GM21367 (cell line): Measurements from ENCODE around the gene CCR5.
"Not testable (repeated sequence)": the region's sequence is repeated elsewhere in the genome, so short reads cannot be mapped to it uniquely, and the experiment has no call there.

Source experiments
- ATAC-seq: cut with Tn5 transposase; IDR thresholded peaks from one replicate; pipeline ENCODE4 v1.9.1; 2021; ENCODE audit not compliant: unreplicated experiment

Gene CCR5

DNA sequence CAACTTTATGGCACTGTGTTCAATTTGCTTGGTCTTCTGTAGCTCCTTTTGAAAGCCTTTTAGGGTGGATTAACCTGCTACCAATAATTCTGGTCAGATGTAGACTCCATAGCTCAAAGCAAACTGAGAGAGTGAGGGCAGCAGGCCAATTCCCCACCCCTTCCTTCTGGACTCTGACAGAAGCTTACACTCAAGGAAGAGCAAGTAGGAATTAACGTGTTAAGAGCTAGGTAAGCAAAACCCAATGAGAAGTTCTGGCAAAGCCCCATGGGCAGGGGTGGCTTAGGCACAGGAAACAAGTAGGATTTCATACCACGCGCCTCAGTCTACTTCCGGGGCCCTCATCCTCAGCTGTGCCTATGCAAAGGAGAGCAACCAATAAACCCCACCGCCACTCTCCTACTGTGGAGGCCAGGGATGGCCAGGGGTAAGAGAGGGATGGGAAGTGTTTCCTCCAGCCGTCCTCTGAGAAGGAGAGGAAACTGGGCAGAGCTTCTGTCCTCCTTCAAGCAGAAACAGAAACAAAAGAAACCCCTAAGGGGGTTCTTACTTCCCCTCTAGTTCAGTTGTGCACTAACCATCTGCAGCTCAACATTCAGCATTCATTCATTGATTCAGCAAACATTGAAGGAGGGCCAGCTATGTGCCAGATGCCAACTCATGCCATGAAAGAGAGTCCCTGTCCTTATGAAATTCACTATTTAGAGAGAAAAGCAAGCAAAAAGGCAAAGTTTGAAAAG is 12.6 kb downstream of the CCR5 start:
- ATAC-seq = no peak

DNA sequence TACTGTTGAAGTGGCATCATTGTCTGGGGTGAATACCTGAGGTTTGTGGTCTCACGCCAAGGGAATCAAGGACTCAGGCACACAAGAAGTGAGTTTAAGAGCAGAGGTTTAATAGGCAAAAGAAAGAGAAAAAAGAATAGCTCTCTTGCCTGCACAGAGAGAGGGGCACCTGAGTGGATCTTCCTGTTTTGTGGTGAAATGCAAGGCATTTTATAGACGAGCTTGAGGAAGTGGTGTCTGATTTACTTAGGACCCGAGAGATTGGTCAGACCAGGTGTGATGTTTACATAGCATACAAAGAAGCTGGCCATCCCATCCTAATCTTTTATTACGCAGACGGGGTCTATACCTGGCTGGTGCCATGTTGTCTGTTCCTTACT is 13.2 kb downstream of the CCR5 start:
- no peak for ATAC-seq

DNA sequence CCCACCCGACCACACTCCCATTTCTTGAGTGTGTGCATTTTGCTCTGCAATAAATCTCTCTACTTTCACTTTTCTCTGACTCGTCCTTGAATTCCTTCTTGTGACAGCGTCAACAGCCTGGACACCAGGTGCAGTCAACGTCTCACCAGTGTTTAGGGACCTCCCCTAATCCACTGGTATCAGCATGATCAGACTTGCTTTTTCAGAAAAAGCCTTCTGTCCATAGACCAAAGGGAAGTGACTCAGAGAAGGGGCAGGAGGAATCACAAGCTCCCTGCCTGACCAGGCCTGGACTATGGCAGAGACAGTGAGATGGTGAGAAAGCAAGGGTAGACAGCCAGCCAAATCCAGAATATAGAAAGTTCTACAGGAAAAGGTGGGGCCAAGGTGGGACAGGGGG is 15.5 kb downstream of the CCR5 start:
- no peak for ATAC-seq

DNA sequence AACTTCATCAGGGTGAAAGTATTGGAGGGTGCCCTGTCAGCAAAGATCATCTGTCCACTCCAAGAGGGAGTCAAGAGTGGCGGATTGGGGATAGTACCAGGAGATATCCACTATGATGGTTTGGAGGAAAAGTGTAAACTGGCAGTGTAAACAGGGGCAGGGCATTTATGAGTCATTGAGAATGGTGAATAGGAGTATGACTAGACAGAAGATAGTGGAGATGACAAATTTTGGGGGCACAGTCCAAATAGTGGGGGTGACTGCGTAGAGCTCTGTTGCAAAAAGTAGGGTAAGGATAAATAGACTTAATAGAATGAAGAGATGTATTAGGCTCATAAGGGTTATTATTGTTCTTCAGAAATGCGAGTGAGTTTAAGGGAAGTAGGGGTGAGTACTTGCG is 18.1 kb downstream of the CCR5 start:
- ATAC-seq = not testable (repeated sequence)

DNA sequence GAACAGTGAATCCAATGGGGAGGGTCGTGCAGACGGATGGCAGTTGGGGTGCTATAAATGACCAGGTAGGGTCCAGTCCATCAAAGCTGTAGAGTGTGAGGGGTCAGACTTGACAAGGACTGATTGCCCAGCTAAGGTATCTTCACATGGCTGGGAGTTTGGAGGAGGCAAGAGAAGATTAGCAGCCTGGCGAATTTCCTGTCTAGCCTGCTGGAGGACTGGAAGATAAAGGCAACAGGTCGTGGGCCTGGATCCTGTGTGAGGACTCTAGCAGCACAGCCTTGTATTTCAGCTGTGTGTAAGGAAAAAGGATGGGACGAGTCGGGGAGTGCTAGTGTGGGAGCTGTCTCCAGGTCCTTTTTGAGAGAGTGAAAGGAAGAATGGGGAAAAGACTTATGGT is 18.6 kb downstream of the CCR5 start:
- no peak for ATAC-seq

DNA sequence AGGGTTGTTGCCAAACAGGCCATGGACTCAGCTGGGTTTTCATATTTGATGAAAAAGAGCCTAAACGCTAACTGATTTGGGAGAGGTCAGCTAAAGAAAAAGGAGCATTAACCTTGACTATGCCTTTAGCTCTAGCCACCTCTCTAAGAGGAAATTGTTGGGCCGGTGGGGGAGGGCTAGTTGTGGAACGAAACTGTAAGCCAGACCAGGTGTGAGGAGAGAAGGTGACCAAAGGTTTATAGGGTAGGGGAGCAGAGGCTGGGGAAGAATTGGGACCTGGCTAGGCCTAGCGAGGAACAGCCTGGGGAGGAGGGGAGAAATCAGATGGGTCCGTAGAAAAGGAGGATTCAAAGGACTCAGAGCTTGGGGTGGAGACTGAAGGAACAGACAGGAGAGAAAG is 20.8 kb downstream of the CCR5 start:
- ATAC-seq = not testable (repeated sequence)

DNA sequence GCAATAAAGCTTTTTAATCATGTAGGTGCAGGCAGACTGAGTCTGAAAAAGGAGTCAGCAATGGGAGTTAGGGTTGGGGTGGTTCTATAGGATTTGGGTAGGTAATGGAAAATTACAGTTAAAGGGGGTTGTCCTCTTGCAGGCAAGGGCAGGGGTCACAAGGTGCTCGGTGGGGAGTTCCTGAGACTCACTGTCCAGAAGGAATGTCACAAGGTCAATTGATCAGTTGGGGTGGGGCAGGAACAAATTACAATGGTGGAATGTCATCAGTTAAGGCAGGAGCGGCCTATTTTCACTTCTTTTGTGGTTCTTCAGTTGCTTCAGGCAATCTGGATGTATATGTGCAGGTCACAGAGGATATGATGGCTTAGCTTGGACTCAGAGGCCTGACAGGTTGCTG is 22.3 kb downstream of the CCR5 start:
- no peak for ATAC-seq

DNA sequence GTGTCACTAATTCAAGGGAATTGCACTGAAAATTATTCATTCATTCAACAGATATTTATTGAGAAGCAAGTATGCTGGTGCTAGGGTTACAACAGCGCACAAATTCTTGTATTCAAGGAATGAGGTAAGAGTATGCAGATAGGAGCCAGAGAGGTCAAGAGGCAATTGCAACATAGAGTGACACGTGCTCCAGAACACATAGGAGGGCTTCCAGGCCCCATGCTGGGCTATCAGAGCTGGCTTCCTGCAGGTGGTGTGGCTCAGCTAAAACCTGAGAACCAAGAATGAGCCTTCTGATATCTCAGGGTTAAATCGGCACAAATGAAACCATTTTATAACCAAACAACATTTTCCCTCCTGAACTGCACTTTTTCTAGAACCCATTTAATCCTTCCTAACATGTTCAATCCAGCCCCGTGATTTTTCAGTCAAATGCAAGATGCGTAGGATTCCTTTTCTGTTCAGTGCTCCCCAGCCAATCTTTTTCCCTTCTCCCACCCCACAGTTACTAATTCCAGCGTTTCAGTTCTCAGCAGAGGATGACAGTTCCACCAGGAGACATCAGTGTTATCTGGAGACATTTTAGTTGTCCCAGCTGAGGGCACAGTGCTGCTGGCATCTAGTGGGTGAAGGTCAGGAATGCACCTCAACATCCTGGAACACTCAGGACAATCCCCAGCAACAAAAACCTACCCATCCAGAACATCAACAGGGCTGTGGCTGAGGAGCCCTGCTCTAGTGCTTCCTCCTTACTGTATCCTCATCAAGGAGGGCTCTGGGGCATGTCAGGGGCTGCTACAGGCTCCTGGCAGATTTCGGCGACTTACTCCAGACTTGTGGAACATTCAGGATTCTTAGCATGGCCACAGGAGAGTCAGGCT is 23.0 kb downstream of the CCR5 start:
- no peak for ATAC-seq

DNA sequence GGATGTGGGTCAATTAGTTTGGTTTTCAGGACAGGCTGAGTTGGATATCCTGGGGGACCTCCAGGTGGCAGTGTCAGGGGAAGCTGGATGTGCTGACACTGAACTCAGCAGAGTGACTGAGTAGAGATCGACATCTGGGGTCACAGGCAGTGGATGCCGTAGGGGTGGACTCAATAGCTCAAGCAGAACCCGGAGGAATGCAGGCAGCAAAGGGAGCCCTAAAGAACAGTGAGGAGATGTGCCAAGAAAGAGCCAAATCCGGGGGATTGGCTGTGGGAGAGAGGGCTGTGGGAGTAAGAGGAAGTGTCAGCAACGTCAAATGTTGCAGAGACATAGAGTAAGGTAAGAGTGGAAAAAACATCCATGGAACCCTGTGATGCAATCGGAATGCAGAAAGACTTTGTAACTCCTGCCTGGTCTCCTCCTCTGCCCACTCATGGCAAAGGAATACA is 24.5 kb downstream of the CCR5 start:
- ATAC-seq = no peak

DNA sequence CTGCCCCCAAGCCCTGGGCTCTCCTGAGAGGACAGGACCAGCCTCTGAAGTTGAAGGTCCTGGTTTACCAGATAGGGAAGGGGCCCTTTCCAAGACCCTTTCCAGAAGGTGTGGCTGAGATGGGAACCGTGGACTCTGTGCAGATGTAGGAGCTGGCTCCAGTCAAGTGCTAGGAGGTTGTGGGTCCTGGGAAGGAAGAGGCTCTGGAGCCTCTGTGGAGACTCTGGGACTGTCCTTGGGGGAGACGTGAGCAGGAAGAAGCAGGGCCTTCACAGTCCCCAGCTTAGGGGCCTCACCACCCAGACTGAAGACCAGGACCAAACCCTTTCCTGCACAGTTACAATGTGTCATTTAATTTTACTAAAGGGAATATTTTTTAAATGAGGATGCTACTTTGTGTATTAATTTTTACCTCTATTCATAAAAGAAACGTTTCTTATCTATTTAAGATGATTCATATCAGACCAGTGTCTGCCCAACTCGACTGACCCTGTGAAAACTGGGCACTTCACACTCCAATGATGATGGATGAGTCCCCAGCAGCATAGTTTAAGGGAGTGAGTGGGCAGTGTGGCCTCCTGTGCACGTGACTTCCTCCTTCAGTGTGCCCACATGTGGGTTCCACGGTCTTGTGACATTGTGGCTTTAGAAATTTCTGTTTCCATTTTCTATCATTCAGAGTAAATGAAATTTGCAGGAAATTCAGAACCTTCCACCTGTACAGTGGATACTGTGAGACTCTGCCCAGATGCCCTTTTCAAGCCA is 25.2 kb downstream of the CCR5 start:
- ATAC-seq = no peak

DNA sequence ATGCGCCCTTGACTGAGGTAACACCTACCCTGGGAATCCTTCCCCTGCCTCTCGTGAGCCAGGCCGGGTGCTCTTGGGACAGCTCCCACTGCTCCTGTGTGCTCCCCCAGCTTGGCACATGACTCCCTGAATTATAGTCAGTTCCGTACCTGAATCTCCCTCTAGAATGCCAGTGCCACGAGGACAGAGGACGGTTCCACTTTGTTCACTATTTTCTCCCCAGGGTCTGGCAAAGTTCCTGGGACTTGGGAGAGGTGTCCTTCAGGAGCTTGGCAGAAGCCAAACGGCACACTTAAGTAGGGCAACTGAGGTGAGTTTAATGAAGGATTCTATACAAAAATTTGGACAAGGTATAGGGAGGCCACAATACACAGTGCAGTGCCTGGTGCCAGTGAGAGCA is 26.4 kb downstream of the CCR5 start:
- ATAC-seq = no peak

DNA sequence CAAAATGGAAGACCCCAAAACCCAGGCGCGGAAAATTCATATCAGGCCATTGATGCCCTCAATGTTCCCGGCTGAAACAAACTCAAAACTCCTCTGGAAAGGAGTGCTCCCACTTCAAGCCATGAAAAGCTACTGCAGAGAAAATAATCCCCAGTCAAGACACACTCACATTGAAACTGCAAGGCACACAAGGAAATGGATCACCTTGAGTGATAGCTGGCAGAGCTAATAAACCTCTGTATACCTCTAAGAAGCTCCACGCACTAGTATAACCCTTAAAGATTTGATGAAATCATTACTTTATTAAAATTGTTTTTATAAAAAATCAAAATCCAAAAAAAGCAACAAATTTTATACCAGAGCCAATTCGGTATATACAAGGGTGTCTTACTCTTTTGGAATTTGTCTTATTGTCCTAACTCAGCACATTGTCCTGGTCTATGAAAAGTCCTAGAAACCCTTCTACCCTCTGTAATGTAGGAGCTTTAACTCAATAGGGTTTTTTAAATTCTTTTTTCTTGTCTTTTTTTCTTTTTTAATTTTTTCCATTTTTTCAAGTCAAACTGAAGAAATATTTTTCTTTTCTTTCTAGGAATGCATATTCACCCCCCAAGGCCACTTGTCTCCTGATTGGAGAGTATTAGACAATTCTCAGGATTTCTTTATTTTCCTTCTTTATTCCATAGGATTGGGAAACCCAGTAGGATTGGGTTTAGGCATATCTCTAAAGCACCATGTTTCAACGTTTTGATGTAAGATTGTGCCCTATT is 27.6 kb downstream of the CCR5 start:
- no peak for ATAC-seq

DNA sequence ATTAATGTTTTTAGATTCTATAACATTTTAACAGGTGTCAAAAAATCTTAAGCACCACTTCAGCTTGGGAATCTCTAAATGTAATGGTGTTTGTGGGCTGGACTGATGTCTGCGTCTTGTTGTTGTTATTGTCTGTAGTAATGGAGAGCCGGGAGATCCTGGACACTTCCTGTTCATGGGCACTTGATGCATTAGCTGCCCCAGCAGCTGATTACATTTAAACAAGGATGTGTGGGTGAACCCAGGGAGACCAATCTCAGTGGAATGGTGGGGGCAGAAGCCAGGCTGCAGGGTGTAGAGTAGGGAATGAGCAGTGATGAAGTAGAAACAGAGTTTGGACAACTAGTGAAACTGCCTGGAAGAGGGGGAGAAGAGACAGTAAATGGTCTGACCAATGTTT is 28.4 kb downstream of the CCR5 start:
- ATAC-seq = no peak

DNA sequence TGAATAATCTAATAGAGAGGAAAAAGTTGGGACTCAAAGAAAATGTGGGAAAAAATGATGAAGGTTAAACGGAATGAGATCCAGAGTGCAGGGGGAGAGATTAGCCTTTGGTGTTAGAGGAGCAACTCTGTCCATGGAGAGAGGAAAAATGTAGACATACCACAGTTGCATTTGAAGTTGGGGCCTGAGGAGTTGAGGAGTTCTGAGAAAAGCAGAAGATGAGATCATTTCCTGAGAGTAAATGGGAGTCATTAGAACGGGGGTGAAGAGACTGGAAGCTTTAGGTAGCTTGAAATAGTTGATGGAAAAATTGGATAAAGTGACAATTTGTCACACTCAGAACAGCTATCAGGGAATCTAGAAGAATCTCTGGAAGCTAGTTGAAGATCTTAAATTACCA is 28.8 kb downstream of the CCR5 start:
- ATAC-seq = no peak

DNA sequence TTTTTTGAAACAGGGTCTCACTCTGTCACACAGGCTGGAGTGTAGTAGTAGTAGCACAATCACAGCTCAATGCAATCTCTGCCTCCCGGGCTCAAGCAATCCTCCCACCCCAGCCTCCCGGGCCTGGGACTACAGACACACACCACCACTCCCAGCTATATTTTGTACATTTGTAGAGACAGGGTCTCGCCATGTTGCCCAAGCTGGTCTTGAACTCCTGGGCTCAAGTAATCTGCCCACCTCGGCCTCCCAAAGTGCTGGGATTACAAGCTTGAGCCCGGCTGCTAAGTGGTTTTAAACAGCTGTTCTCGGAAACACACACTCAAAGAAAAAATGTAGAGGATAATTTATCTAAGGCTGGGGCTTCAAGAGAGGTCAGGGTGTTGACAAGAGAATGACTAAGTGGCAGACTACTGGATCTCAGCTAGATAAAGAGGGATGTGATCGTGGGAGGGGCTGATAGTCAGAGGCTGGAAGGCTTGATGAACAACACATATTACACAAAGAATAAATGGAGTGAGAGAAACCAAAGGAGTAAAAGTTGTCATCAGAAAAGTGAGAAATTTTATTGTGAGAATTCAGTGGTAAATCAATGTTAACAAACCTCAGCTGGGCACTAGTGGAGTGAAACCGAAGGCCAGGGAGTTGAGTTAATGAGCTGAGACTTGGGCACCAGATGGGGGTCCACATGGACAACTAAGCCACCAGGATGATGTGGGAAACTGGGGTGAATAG is 29.4 kb downstream of the CCR5 start:
- no peak for ATAC-seq

DNA sequence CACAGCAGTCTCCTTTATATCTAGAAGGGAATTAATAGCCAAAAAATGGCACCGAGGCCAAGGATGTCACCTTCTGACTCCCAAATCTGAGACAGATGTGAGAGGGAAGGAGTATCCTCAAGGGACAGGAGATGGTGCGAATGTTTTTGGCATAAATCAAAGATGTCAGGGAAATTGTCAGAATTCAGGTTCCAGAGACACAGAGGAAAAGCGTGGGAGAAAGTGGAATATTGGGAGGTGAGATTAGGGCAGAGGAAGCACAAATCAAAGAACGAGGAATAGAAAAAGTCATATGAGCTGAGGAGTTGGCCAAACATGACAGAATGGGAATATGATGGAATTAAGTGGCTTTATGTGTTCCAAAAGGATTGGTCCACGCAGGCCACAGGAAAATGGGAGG is 30.1 kb downstream of the CCR5 start:
- no peak for ATAC-seq

DNA sequence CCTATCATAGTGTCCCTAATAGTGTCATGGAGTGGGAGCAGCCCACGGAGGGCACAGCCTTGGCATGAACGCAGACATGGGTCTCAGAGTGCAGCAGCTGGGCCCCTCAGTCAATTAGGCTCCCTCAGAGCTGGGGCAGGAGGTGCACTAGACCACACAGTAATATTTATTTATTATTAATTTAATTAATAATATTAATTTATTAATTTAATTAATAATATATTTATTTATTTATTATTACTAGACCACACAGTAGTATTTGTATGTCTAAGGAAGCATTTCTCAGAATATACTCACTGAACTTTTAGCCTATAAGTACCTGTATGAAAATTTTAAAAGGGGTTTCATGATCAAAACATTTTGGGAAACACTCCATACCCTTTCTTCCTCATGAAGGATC is 30.8 kb downstream of the CCR5 start:
- no peak for ATAC-seq

DNA sequence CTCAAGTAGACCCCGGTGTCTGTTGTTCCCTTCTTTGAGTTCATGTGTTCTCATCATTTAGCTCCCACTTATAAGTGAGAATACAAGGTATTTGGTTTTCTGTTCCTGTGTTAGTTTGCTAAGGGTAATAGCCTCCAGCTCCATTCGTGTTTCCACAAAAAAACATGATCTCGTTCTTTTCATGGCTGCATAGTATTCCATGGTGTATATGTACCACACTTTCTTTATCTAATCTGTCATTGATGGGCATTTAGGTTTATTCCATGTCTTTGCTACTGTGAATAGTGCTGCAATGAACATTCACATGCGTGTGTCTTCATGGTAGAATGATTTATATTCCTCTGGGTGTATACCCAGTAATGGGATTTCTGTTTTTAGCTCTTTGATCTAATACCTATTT is 32.2 kb downstream of the CCR5 start:
- ATAC-seq = not testable (repeated sequence)

DNA sequence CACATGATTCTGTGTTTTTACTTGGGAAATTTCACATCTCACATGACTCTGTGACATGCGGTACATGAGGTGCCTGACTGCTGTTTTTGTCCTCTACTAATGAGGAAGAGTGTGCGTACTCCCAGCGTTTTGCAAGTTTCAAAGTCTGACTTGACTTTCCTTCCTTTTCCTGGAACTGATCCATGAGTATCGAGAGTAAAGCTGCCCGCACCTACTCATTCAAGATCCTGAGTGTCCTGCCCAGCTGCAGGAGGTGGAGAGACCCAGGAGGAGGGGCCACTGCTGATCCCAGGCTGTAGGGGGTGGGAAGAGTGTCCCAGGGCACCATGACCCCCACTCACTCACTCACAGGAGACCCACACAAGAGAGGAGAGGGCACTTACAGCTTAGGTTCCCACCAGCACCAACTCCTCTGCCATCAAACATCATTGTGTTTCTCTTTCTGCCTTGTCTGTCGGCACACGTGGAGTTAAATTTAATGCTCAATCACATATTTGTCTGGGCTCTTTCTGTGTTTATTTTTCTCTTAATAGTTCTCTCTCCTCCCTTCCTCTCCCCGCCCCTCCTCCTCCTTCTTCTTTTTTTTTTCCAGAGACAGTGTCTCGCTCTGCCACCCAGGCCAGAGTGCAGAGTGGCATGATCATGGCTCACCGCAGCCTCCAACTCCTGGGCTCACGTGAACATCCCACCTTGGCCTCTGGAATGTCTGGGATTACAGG is 34.7 kb downstream of the CCR5 start:
- ATAC-seq = no peak

DNA sequence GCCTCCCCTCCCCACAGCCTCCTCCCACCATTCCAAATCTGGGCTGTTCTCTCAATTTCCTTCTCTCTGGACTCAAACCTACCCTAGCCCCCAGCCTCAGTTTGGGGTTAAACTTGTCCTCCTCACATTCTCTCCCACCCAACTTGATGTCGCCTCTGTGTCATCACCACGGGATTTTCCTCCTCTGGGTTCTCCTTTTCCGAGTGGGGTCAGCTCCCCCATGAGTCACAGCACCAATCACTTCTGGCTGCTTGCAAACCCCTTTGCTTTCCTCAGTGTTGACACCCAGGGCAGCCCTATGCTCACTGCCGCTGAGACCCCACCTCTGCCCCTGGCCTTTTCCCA is 35.7 kb downstream of the CCR5 start:
- no peak for ATAC-seq
